ENCODE data around the gene NAA60. TPM values are rescaled to one million over a fixed set of nuclear protein-coding genes. Genes with fewer than 3 reads are reported as not detected.

The NAA60 gene
- polyA plus RNA-seq, 1 donor from 2014 or later = 32.0 TPM

GRCh38 chr16:3511286-3512180 is 68.1 kb downstream of the NAA60 start:
- Histone ChIP-seq H2AFZ (ENCODE audit: low read depth, low read length) (no peak overlapping the region), H3K27me3 (ENCODE audit: insufficient read depth, low read depth, low read length) (no peaks in the 10 kb centered on the region), H3K36me3 (ENCODE audit: insufficient read depth, low read length) (no peaks in the 10 kb centered on the region), H3K79me2 (replicated peaks; ENCODE audit: insufficient read depth, low read length) (no peaks in the 10 kb centered on the region), H3K4me3 (ENCODE audit: low read length) (no peak overlapping the region), H4K20me1 (ENCODE audit: insufficient read depth) (no peaks in the 10 kb centered on the region), H3K4me2 (ENCODE audit: low read length) (no peak overlapping the region), H3K9ac (ENCODE audit: low read length) (no peak overlapping the region), H3K9me3 (ENCODE audit: low read length) (no peaks in the 10 kb centered on the region), H3K27ac (ENCODE audit: low read length) (no peak overlapping the region), H3F3A (ENCODE audit: insufficient read depth, low read length, poor library complexity, severe bottlenecking) (no peaks in the 10 kb centered on the region), H3K9me2 (ENCODE audit: insufficient read depth, low read length) (no peaks in the 10 kb centered on the region)
- no peak for TF ChIP-seq TAF1 (IDR thresholded peaks at IDR 0.05; ENCODE audit: low read depth)
- TF ChIP-seq MXI1 (conservative IDR thresholded peaks at IDR 0.05; ENCODE audit: poor library complexity, severe bottlenecking) = no peak
- TF ChIP-seq SMC3 (conservative IDR thresholded peaks at IDR 0.05; ENCODE audit: poor library complexity) = no peak
- TF ChIP-seq REST (IDR thresholded peaks at IDR 0.05; ENCODE audit: borderline replicate concordance) = no peak
- no peak for TF ChIP-seq RAD21 (conservative IDR thresholded peaks at IDR 0.05)
- no peak for TF ChIP-seq POLR2AphosphoS5 (IDR thresholded peaks at IDR 0.05)
- no peak for TF ChIP-seq CTCF (IDR thresholded peaks at IDR 0.05; ENCODE audit: poor library complexity, severe bottlenecking)
- no peak for TF ChIP-seq EP300 (conservative IDR thresholded peaks at IDR 0.05; ENCODE audit: poor library complexity, severe bottlenecking)
- no peak for TF ChIP-seq EZH2 (IDR thresholded peaks at IDR 0.05; ENCODE audit: borderline replicate concordance, insufficient read depth, low read length, poor library complexity, severe bottlenecking)

DNA sequence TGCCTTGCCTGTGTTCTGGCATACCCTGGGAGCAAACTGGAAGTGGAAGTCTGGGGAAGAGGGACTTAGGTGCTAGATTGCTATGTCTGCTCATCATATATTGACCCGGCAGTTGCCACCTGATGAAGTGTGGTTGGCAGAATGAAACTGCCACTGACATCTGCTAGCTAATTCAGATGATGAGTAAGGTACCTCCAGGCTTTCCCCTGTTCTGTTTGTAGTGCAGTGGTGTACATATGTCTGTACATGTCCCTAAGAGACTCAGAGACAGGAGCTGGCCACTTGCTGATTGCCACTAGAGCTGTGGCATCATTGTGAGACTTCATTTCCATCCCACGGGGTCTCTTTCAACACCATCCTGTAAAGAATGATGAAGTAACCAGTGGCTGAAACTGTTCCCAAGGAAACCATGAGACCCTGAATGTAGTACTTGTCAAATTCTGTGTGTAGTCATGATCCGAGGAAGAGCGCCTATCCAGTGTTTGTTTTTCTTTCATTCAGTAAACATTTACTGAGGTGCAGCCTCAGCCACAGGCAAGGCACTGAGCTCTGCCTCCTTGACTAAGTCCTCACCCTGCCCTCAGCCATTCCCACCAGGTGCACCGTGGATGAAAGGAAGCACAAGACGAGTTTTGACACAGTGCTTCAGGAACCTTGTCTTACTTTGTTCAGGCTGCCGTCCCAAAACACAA is 70.6 kb downstream of the NAA60 start:
- Histone ChIP-seq H3K27ac (ENCODE audit: low read length) (no peak overlapping the region), H3K27me3 (ENCODE audit: insufficient read depth, low read depth, low read length) (no peaks in the 10 kb centered on the region), H3K9me3 (ENCODE audit: low read length) (no peaks in the 10 kb centered on the region), H3K9me2 (ENCODE audit: insufficient read depth, low read length) (no peaks in the 10 kb centered on the region), H2AFZ (ENCODE audit: low read depth, low read length) (no peak overlapping the region), H3K4me3 (ENCODE audit: low read length) (no peak overlapping the region), H3K79me2 (replicated peaks; ENCODE audit: insufficient read depth, low read length) (no peaks in the 10 kb centered on the region), H3K9ac (ENCODE audit: low read length) (no peak overlapping the region), H3K4me2 (ENCODE audit: low read length) (no peak overlapping the region), H4K20me1 (ENCODE audit: insufficient read depth) (no peaks in the 10 kb centered on the region), H3K36me3 (ENCODE audit: insufficient read depth, low read length) (no peaks in the 10 kb centered on the region), H3F3A (ENCODE audit: insufficient read depth, low read length, poor library complexity, severe bottlenecking) (no peaks in the 10 kb centered on the region)
- TF ChIP-seq REST (IDR thresholded peaks at IDR 0.05; ENCODE audit: borderline replicate concordance) (no peak), EZH2 (IDR thresholded peaks at IDR 0.05; ENCODE audit: borderline replicate concordance, insufficient read depth, low read length, poor library complexity, severe bottlenecking) (no peak), TAF1 (IDR thresholded peaks at IDR 0.05; ENCODE audit: low read depth) (no peak), RAD21 (conservative IDR thresholded peaks at IDR 0.05) (no peak), EP300 (conservative IDR thresholded peaks at IDR 0.05; ENCODE audit: poor library complexity, severe bottlenecking) (no peak)

Data from neural cell (in vitro differentiated cells).